Measurements from ENCODE around the gene FAM177A1. TPM values are rescaled to one million over a fixed set of nuclear protein-coding genes. Genes with fewer than 3 reads are reported as not detected.

Gene FAM177A1
- total and polyA plus RNA-seq, 12 donors = 12.6 to 85.9 (median 44.7) TPM

GRCh38 chr14:35121026-35121886 is 75.2 kb downstream of the FAM177A1 start:
- peak; percentile 30 to 98 (median 70) for DNase-seq
- Histone ChIP-seq H3K4me3 (peak overlapping the region; percentile 31 to 80 (median 69)), H3K4me1 (replicated peaks in 1 of 2) (peaks cover 0 to 15% of the 10 kb centered on the region in 2 donors), H3K36me3 (replicated peaks in 1 of 2) (peaks cover 0 to 3% of the 10 kb centered on the region in 2 donors), H3K27ac (peak overlapping the region; percentile 92 to 97 (median 92)), H3K27me3 (no peaks in the 10 kb centered on the region), H3K9me3 (replicated peaks in 1 of 3) (no peaks in the 10 kb centered on the region)
- WGBS, 4 donors = 9 to 17% (median 12%) methylated on average over 31 to 34 of the region's 34 CpGs
- TF ChIP-seq POLR2A (IDR thresholded peaks at IDR 0.05) (peak; percentile 47 to 84), CTCF (IDR thresholded peaks at IDR 0.05) (no peak)
- intact Hi-C loops (cut with DNase I) = no loop called here

- H3K9me3 ChIP-seq (replicated peaks in 1 of 3) = no peaks in the 10 kb centered on the region
- H3K27ac ChIP-seq = peak within 1 kb of the TSS; percentile 92 to 97 (median 92)
- peak within 1 kb of the TSS; percentile 31 to 80 (median 69) for H3K4me3 ChIP-seq
- DNase-seq = peak; percentile 81 to 97 (median 92)
- intact Hi-C loops (cut with DNase I) = no loop called here
- peaks cover 0 to 3% of the 10 kb centered on the region in 2 donors for H3K36me3 ChIP-seq (replicated peaks in 1 of 2)
- no peaks in the 10 kb centered on the region for H3K27me3 ChIP-seq
- TF ChIP-seq POLR2A (IDR thresholded peaks at IDR 0.05) (peak in 1 of 2 donors; percentile 81), CTCF (IDR thresholded peaks at IDR 0.05) (no peak)
- peaks cover 0 to 15% of the 10 kb centered on the region in 2 donors for H3K4me1 ChIP-seq (replicated peaks in 1 of 2)
- 0 to 1% (median 0%) methylated on average over 39 to 57 of the region's 57 CpGs for whole genome bisulfite sequencing, 4 donors
These were observed 76.0 kb downstream of the FAM177A1 start, which contains the start of the genes PPP2R3C and PRORP for GRCh38 chr14:35121887-35122695. Gene PPP2R3C (minus strand): TSS chr14:35121990. CDS start chr14:35121959, 31 bp downstream. Gene PRORP (plus strand): TSS chr14:35122552. CDS start chr14:35123246, 694 bp downstream.

- Histone ChIP-seq H3K4me1 (replicated peaks in 1 of 2) (peaks cover 0 to 15% of the 10 kb centered on the region in 2 donors), H3K27me3 (no peaks in the 10 kb centered on the region), H3K27ac (peak overlapping the region; percentile 92 to 97 (median 92)), H3K36me3 (replicated peaks in 1 of 2) (peaks cover 0 to 3% of the 10 kb centered on the region in 2 donors), H3K4me3 (peak overlapping the region; percentile 31 to 80 (median 69)), H3K9me3 (replicated peaks in 1 of 3) (no peaks in the 10 kb centered on the region)
- TF ChIP-seq CTCF (IDR thresholded peaks at IDR 0.05) = no peak
- TF ChIP-seq POLR2A (IDR thresholded peaks at IDR 0.05) = no peak
- intact Hi-C loops (cut with DNase I) = no loop called here
- WGBS, 4 donors = 5 to 8% (median 7%) methylated on average over 23 of the region's 23 CpGs
- peak in 3 of 7 donors; percentile 49 to 70 (median 52) for DNase-seq
These were observed 76.8 kb downstream of the FAM177A1 start for GRCh38 chr14:35122696-35123387.
